Activated CD4-positive, alpha-beta T cell treated with anti-CD3 and anti-CD28 coated beads, Interleukin-2, amount 10 ng/mL, durations not matched to agents 7 days and 5 days (primary cell): Measurements from ENCODE around the gene ABI3BP. TPM values are rescaled to one million over a fixed set of nuclear protein-coding genes. Genes with fewer than 3 reads are reported as not detected.

Source experiments
- CTCF ChIA-PET: fragments of 350-600 bp; sonication (Branson Sonifier 250); formaldehyde crosslinking; loops from one replicate; lab custom pipeline; 2021; ENCODE audit warnings: antibody characterized with exemption; lab: Charles Lee
- POLR2A ChIA-PET: fragments of 350-600 bp; sonication (Branson Sonifier 250); formaldehyde crosslinking; loops from one replicate; lab custom pipeline; 2021; ENCODE audit warnings: antibody characterized with exemption; lab: Charles Lee
- DNase-seq: peaks from one replicate; pipeline ENCODE4 v3.0.0-alpha.2; 2020
- H3K27ac Mint-ChIP-seq: one replicate; pipeline ENCODE4 v1.8.0; 2021; ENCODE audit warnings: mild to moderate bottlenecking, moderate library complexity, mixed read lengths
- H3K27me3 Mint-ChIP-seq: one replicate; pipeline ENCODE4 v1.8.0; 2021; ENCODE audit warnings: mixed read lengths
- H3K36me3 Mint-ChIP-seq: one replicate; pipeline ENCODE4 v1.8.0; 2021; ENCODE audit warnings: low read depth, mixed read lengths
- H3K4me1 Mint-ChIP-seq: one replicate; pipeline ENCODE4 v1.8.0; 2021; ENCODE audit warnings: mixed read lengths
- H3K4me3 Mint-ChIP-seq: one replicate; pipeline ENCODE4 v1.8.0; 2021; ENCODE audit warnings: mild to moderate bottlenecking, moderate library complexity, mixed read lengths
- H3K9me3 Mint-ChIP-seq: one replicate; pipeline ENCODE4 v1.8.0; 2021; ENCODE audit warnings: mixed read lengths
- total RNA-seq, 2 experiments: library from RNA; stranded (reverse); gene quantifications; one replicate each; pipeline ENCODE4 v1.2.3, GENCODE V29; 2021

ABI3BP gene
- total RNA-seq, 2 experiments from 2014 or later: not detected

- Mint-ChIP-seq H3K4me1 (peaks cover 14% of the 10 kb centered on the region), H3K36me3 (peaks cover 4% of the 10 kb centered on the region), H3K27me3 (no peaks in the 10 kb centered on the region), H3K4me3 (no peak overlapping the region), H3K9me3 (no peaks in the 10 kb centered on the region), H3K27ac (no peak overlapping the region)
- ChIA-PET POLR2A (no interaction called here), CTCF (interaction anchor here (0.5 to 1.6 kb wide), 5 partner anchors 10 to 461 kb away, joined by 3 to 6 read pairs (median 3); no protein-coding TSS in a partner anchor)
- peak; percentile 17 for DNase-seq
Measured at GRCh38 chr3:100761211-100761942, 231.8 kb downstream of the ABI3BP start.

- Mint-ChIP-seq H3K27me3 (no peaks in the 10 kb centered on the region), H3K9me3 (no peaks in the 10 kb centered on the region), H3K27ac (no peak overlapping the region), H3K4me1 (peaks cover 5% of the 10 kb centered on the region), H3K36me3 (peaks cover 5% of the 10 kb centered on the region), H3K4me3 (no peak overlapping the region)
- no peak for DNase-seq
- ChIA-PET CTCF (interaction anchor here (0.7 to 1.6 kb wide), 3 partner anchors 17 to 32 kb away, joined by 3 read pairs; no protein-coding TSS in a partner anchor), POLR2A (no interaction called here)
Measured at GRCh38 chr3:100760377-100760776, 232.8 kb downstream of the ABI3BP start.

- no peak overlapping the region for H3K4me3 Mint-ChIP-seq
- H3K9me3 Mint-ChIP-seq: no peaks in the 10 kb centered on the region
- POLR2A ChIA-PET: no interaction called here
- DNase-seq: no peak
- peaks cover 4% of the 10 kb centered on the region for H3K4me1 Mint-ChIP-seq
- no peaks in the 10 kb centered on the region for H3K27me3 Mint-ChIP-seq
- H3K36me3 Mint-ChIP-seq: peaks cover 5% of the 10 kb centered on the region
- no peak overlapping the region for H3K27ac Mint-ChIP-seq
- CTCF ChIA-PET: interaction anchor here (0.7 kb wide), 1 partner anchor 32 kb away, joined by 3 read pairs; no protein-coding TSS in a partner anchor
Measured at GRCh38 chr3:100759950-100760349, 233.3 kb downstream of the ABI3BP start.

GRCh38 chr3:100759159-100759558 lies 234.1 kb downstream of the ABI3BP start:
- no peak for DNase-seq
- no peak overlapping the region for H3K27ac Mint-ChIP-seq
- H3K36me3 Mint-ChIP-seq: peaks cover 7% of the 10 kb centered on the region
- POLR2A ChIA-PET: no interaction called here
- CTCF ChIA-PET: no interaction called here
- no peak overlapping the region for H3K4me3 Mint-ChIP-seq
- peaks cover 4% of the 10 kb centered on the region for H3K4me1 Mint-ChIP-seq
- H3K27me3 Mint-ChIP-seq: no peaks in the 10 kb centered on the region
- no peaks in the 10 kb centered on the region for H3K9me3 Mint-ChIP-seq

GRCh38 chr3:100756441-100756840 lies 236.8 kb downstream of the ABI3BP start:
- DNase-seq: no peak
- Mint-ChIP-seq H3K4me1 (peaks cover 4% of the 10 kb centered on the region), H3K9me3 (no peaks in the 10 kb centered on the region), H3K27me3 (no peaks in the 10 kb centered on the region), H3K36me3 (peaks cover 22% of the 10 kb centered on the region), H3K4me3 (no peak overlapping the region), H3K27ac (no peak overlapping the region)
- ChIA-PET POLR2A (no interaction called here), CTCF (interaction anchor here (0.7 kb wide), 1 partner anchor 14 kb away, joined by 3 read pairs; no protein-coding TSS in a partner anchor)

GRCh38 chr3:100754563-100755334 lies 238.5 kb downstream of the ABI3BP start:
- ChIA-PET CTCF (interaction anchor here (0.6 kb wide), 1 partner anchor 973 kb away, joined by 4 read pairs; no protein-coding TSS in a partner anchor), POLR2A (no interaction called here)
- Mint-ChIP-seq H3K27ac (no peak overlapping the region), H3K27me3 (no peaks in the 10 kb centered on the region), H3K4me3 (no peak overlapping the region), H3K36me3 (peaks cover 29% of the 10 kb centered on the region), H3K4me1 (no peaks in the 10 kb centered on the region), H3K9me3 (no peaks in the 10 kb centered on the region)
- no peak for DNase-seq

GRCh38 chr3:100753846-100754245 lies 239.4 kb downstream of the ABI3BP start:
- CTCF ChIA-PET: interaction anchor here (0.6 kb wide), 1 partner anchor 43 kb away, joined by 3 read pairs; no protein-coding TSS in a partner anchor
- H3K27ac Mint-ChIP-seq: no peak overlapping the region
- no peaks in the 10 kb centered on the region for H3K9me3 Mint-ChIP-seq
- H3K4me3 Mint-ChIP-seq: no peak overlapping the region
- H3K36me3 Mint-ChIP-seq: peaks cover 33% of the 10 kb centered on the region
- no peak for DNase-seq
- POLR2A ChIA-PET: no interaction called here
- H3K27me3 Mint-ChIP-seq: no peaks in the 10 kb centered on the region
- H3K4me1 Mint-ChIP-seq: no peaks in the 10 kb centered on the region

GRCh38 chr3:100748967-100749366 lies 244.3 kb downstream of the ABI3BP start:
- H3K36me3 Mint-ChIP-seq: peaks cover 56% of the 10 kb centered on the region
- CTCF ChIA-PET: no interaction called here
- H3K4me3 Mint-ChIP-seq: no peak overlapping the region
- H3K27me3 Mint-ChIP-seq: no peaks in the 10 kb centered on the region
- no peaks in the 10 kb centered on the region for H3K4me1 Mint-ChIP-seq
- no peak overlapping the region for H3K27ac Mint-ChIP-seq
- DNase-seq: no peak
- POLR2A ChIA-PET: no interaction called here
- H3K9me3 Mint-ChIP-seq: no peaks in the 10 kb centered on the region

GRCh38 chr3:100748220-100748619 lies 245.0 kb downstream of the ABI3BP start:
- no peak for DNase-seq
- ChIA-PET POLR2A (no interaction called here), CTCF (interaction anchor here (0.6 to 1.0 kb wide), 2 partner anchors 22 to 38 kb away, joined by 3 read pairs; no protein-coding TSS in a partner anchor)
- H3K27me3 Mint-ChIP-seq: no peaks in the 10 kb centered on the region
- H3K27ac Mint-ChIP-seq: no peak overlapping the region
- H3K9me3 Mint-ChIP-seq: no peaks in the 10 kb centered on the region
- no peak overlapping the region for H3K4me3 Mint-ChIP-seq
- H3K36me3 Mint-ChIP-seq: peaks cover 55% of the 10 kb centered on the region
- H3K4me1 Mint-ChIP-seq: no peaks in the 10 kb centered on the region

GRCh38 chr3:100746092-100746491 lies 247.1 kb downstream of the ABI3BP start:
- peaks cover 51% of the 10 kb centered on the region for H3K36me3 Mint-ChIP-seq
- ChIA-PET CTCF (interaction anchor here (0.6 to 2.2 kb wide), 2 partner anchors 35 to 95 kb away, joined by 3 to 5 read pairs; no protein-coding TSS in a partner anchor), POLR2A (no interaction called here)

GRCh38 chr3:100745617-100746016 lies 247.6 kb downstream of the ABI3BP start:
- H3K27me3 Mint-ChIP-seq: no peaks in the 10 kb centered on the region
- H3K4me1 Mint-ChIP-seq: no peaks in the 10 kb centered on the region
- no peak overlapping the region for H3K27ac Mint-ChIP-seq
- POLR2A ChIA-PET: no interaction called here
- H3K9me3 Mint-ChIP-seq: no peaks in the 10 kb centered on the region
- H3K36me3 Mint-ChIP-seq: peaks cover 48% of the 10 kb centered on the region
- CTCF ChIA-PET: interaction anchor here (1.0 to 2.2 kb wide), 2 partner anchors 35 to 279 kb away, joined by 3 to 5 read pairs; no protein-coding TSS in a partner anchor
- no peak overlapping the region for H3K4me3 Mint-ChIP-seq
- no peak for DNase-seq

More at GRCh38 chr3:100746092-100746491, 247.1 kb downstream of the ABI3BP start:
- Mint-ChIP-seq H3K4me1 (no peaks in the 10 kb centered on the region), H3K9me3 (no peaks in the 10 kb centered on the region), H3K27me3 (no peaks in the 10 kb centered on the region), H3K27ac (no peak overlapping the region), H3K4me3 (no peak overlapping the region)
- no peak for DNase-seq

GRCh38 chr3:100744671-100745070 lies 248.6 kb downstream of the ABI3BP start:
- no peak for DNase-seq
- CTCF ChIA-PET: interaction anchor here (1.0 to 2.2 kb wide), 2 partner anchors 34 to 278 kb away, joined by 3 to 5 read pairs; no protein-coding TSS in a partner anchor
- H3K4me1 Mint-ChIP-seq: no peaks in the 10 kb centered on the region
- H3K27ac Mint-ChIP-seq: no peak overlapping the region
- no peaks in the 10 kb centered on the region for H3K27me3 Mint-ChIP-seq
- no peaks in the 10 kb centered on the region for H3K9me3 Mint-ChIP-seq
- POLR2A ChIA-PET: no interaction called here
- no peak overlapping the region for H3K4me3 Mint-ChIP-seq
- H3K36me3 Mint-ChIP-seq: peaks cover 47% of the 10 kb centered on the region
